Activated naive CD8-positive, alpha-beta T cell treated with anti-CD3 and anti-CD28 coated beads, Interleukin-2, amount 10 ng/mL, durations not matched to agents 7 days and 5 days (primary cell): Measurements from ENCODE around the gene SPACA6. TPM values are rescaled to one million over a fixed set of nuclear protein-coding genes. Genes with fewer than 3 reads are reported as not detected.
"Not testable (repeated sequence)": the region's sequence is repeated elsewhere in the genome, so short reads cannot be mapped to it uniquely, and the experiment has no call there.

ENCODE experiments used
- ATAC-seq: fragments of 150-1000 bp; cut with Tn5 transposase; one replicate; pipeline ENCODE4 v1.10.0; 2021; ENCODE audit warnings: low read depth, moderate library complexity
- POLR2A ChIA-PET: fragments of 350-600 bp; sonication (Branson Sonifier 250); formaldehyde crosslinking; loops from one replicate; lab custom pipeline; 2021; ENCODE audit warnings: antibody characterized with exemption; lab: Charles Lee
- DNase-seq: peaks from one replicate; pipeline ENCODE4 v3.0.0; 2021
- H3K27ac Mint-ChIP-seq: one replicate; pipeline ENCODE4 v1.8.0; 2022; ENCODE audit warnings: mild to moderate bottlenecking, mixed read lengths
- H3K27me3 Mint-ChIP-seq: one replicate; pipeline ENCODE4 v1.8.0; 2022; ENCODE audit warnings: mild to moderate bottlenecking, moderate library complexity, mixed read lengths
- H3K36me3 Mint-ChIP-seq: one replicate; pipeline ENCODE4 v1.8.0; 2021; ENCODE audit warnings: mild to moderate bottlenecking, mixed read lengths
- H3K4me1 Mint-ChIP-seq: one replicate; pipeline ENCODE4 v1.8.0; 2021; ENCODE audit warnings: mixed read lengths
- H3K4me3 Mint-ChIP-seq: one replicate; pipeline ENCODE4 v1.8.0; 2022; ENCODE audit warnings: mild to moderate bottlenecking, moderate library complexity, mixed read lengths
- H3K9me3 Mint-ChIP-seq: one replicate; pipeline ENCODE4 v1.8.0; 2021; ENCODE audit warnings: mixed read lengths
- total RNA-seq, 2 experiments: library from RNA; stranded (reverse); gene quantifications; one replicate each; pipeline ENCODE4 v1.2.3, GENCODE V29; 2021

The SPACA6 gene
- 1 to 10 TPM; 4.8 TPM for total RNA-seq

- Mint-ChIP-seq H3K4me3 (no peak within 1 kb of the TSS), H3K9me3 (no peaks in the 10 kb centered on the region), H3K4me1 (peaks cover 4% of the 10 kb centered on the region), H3K27me3 (peaks cover 10% of the 10 kb centered on the region), H3K27ac (no peak within 1 kb of the TSS), H3K36me3 (no peaks in the 10 kb centered on the region)
- ATAC-seq (no peak), DNase-seq (no peak)
- POLR2A ChIA-PET, result no interaction called here
Measured at GRCh38 chr19:51693260-51693659, at the start of gene SPACA6. TSS of gene SPACA6 (plus strand) at chr19:51693330. CDS start at chr19:51693527, 197 bp downstream.

DNA sequence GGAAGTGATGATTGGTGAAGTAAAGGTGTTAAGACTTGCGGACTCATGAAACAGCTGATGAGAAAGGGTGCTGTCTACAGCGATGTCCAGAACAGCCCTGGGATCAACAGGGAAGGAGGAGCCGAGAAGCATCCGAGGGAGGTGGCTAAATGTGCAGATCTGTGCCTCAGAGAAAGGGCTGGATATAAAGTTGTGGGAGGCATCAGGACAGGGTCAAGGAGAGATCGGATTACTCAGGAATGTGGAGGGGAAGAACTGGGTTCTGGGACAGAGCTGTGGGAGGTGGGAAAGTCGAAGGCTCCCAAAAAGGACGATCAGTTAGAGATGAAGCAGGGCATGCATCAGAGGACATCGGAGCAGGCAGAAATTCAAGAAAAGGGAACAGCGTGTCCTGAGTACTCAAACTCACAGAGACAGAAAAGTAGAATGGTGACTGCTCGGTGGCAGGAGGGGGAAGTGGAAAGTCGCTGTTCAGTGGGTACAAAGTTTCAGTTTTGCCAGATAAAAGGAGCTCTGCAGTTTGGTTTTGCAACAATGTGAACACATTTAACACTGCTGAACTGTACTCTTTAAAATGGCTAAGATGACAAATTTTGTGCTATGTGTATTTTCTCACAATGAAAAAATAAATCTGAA lies 48.4 kb upstream of the SPACA6 start:
- Mint-ChIP-seq H3K4me1 (peaks cover 3% of the 10 kb centered on the region), H3K27me3 (peaks cover 23% of the 10 kb centered on the region), H3K36me3 (no peaks in the 10 kb centered on the region), H3K4me3 (no peak overlapping the region), H3K27ac (no peak overlapping the region), H3K9me3 (no peaks in the 10 kb centered on the region)
- ATAC-seq (no peak), DNase-seq (no peak)
- POLR2A ChIA-PET, result no interaction called here

DNA sequence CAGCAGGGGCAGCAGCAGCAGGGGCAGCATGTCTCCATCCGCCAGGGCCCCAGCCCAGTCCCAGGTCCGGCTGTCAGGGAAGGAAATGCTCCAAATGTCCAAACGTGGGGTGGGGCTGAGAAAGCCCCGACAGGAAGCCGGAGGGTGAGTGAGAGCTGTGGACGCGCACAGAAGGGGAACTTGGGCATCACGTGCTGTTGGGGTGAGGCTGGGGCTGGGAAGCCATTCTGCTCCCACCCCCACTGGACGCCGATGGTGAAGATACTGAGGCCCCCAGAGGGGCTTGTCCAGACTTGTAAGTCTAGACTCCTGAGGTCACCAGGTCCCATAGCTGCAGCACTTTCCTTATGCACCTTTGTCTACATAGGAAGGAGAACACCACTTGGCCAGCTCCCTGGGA lies 46.4 kb upstream of the SPACA6 start, which contains the start of gene SIGLEC14:
Gene SIGLEC14, minus strand, starts transcription at position 96 of the 400 bp plus-strand sequence. Its CDS starts 66 bp downstream, at position 30.
- H3K9me3 Mint-ChIP-seq, ATAC-seq, POLR2A ChIA-PET, DNase-seq, H3K36me3 Mint-ChIP-seq, H3K27ac Mint-ChIP-seq, H3K4me1 Mint-ChIP-seq, H3K4me3 Mint-ChIP-seq: not testable (repeated sequence)
- H3K27me3 Mint-ChIP-seq, result peaks cover 21% of the 10 kb centered on the region

DNA sequence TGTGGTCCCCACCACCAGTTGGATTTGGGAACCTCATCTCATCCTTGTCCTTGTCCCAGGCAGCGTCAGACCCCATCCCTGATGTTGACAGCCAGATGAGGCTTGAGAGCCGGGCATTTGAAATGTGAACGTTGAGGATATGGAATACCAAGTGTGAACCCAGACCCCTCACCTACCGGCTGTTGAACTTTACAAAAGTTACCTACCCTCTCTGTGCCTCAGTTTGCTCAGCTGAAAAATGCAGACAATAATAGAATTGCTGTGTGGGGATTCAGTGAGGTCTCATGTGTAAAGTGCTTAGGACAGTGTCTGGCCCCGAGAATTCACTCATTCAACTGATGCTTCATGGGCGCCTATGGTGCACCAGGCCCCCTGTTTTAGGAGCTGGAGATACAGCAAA lies 45.8 kb upstream of the SPACA6 start:
- DNase-seq (no peak), ATAC-seq (no peak)
- H3K27me3 Mint-ChIP-seq, result peaks cover 20% of the 10 kb centered on the region
- peaks cover 3% of the 10 kb centered on the region for H3K4me1 Mint-ChIP-seq
- H3K9me3 Mint-ChIP-seq, result no peaks in the 10 kb centered on the region
- H3K27ac Mint-ChIP-seq, result no peak overlapping the region
- no peaks in the 10 kb centered on the region for H3K36me3 Mint-ChIP-seq
- POLR2A ChIA-PET, result no interaction called here
- H3K4me3 Mint-ChIP-seq, result no peak overlapping the region

GRCh38 chr19:51651216-51651846 lies 41.8 kb upstream of the SPACA6 start:
- no peak overlapping the region for H3K4me3 Mint-ChIP-seq
- no peaks in the 10 kb centered on the region for H3K4me1 Mint-ChIP-seq
- H3K27me3 Mint-ChIP-seq, result peaks cover 22% of the 10 kb centered on the region
- POLR2A ChIA-PET, result no interaction called here
- ATAC-seq (no peak), DNase-seq (no peak)
- H3K27ac Mint-ChIP-seq, result no peak overlapping the region
- H3K36me3 Mint-ChIP-seq, result no peaks in the 10 kb centered on the region
- no peaks in the 10 kb centered on the region for H3K9me3 Mint-ChIP-seq

GRCh38 chr19:51652266-51652665 lies 40.9 kb upstream of the SPACA6 start:
- H3K9me3 Mint-ChIP-seq, result no peaks in the 10 kb centered on the region
- H3K4me3 Mint-ChIP-seq, result no peak overlapping the region
- H3K36me3 Mint-ChIP-seq, result no peaks in the 10 kb centered on the region
- H3K27me3 Mint-ChIP-seq, result peaks cover 27% of the 10 kb centered on the region
- no peak for ATAC-seq
- no peak overlapping the region for H3K27ac Mint-ChIP-seq
- peaks cover 5% of the 10 kb centered on the region for H3K4me1 Mint-ChIP-seq
- DNase-seq, result no peak
- POLR2A ChIA-PET, result no interaction called here

- DNase-seq (no peak), ATAC-seq (no peak)
- POLR2A ChIA-PET, result no interaction called here
- H3K4me3 Mint-ChIP-seq, result no peak overlapping the region
- H3K27me3 Mint-ChIP-seq, result peaks cover 23% of the 10 kb centered on the region
- H3K27ac Mint-ChIP-seq, result no peak overlapping the region
- peaks cover 5% of the 10 kb centered on the region for H3K4me1 Mint-ChIP-seq
- no peaks in the 10 kb centered on the region for H3K9me3 Mint-ChIP-seq
- no peaks in the 10 kb centered on the region for H3K36me3 Mint-ChIP-seq
Measured at GRCh38 chr19:51653162-51653561, 40.0 kb upstream of the SPACA6 start.

- H3K4me3 Mint-ChIP-seq, result no peak overlapping the region
- ATAC-seq (no peak), DNase-seq (no peak)
- H3K9me3 Mint-ChIP-seq, result no peaks in the 10 kb centered on the region
- POLR2A ChIA-PET, result no interaction called here
- peaks cover 5% of the 10 kb centered on the region for H3K4me1 Mint-ChIP-seq
- H3K27me3 Mint-ChIP-seq, result peaks cover 25% of the 10 kb centered on the region
- H3K27ac Mint-ChIP-seq, result no peak overlapping the region
- H3K36me3 Mint-ChIP-seq, result no peaks in the 10 kb centered on the region
Measured at GRCh38 chr19:51654783-51655182, 38.3 kb upstream of the SPACA6 start.

- DNase-seq (peak; percentile 56), ATAC-seq (peak; percentile 50)
- no peak overlapping the region for H3K4me3 Mint-ChIP-seq
- H3K27ac Mint-ChIP-seq, result no peak overlapping the region
- peaks cover 2% of the 10 kb centered on the region for H3K9me3 Mint-ChIP-seq
- peaks cover 27% of the 10 kb centered on the region for H3K27me3 Mint-ChIP-seq
- no peaks in the 10 kb centered on the region for H3K36me3 Mint-ChIP-seq
- H3K4me1 Mint-ChIP-seq, result peaks cover 5% of the 10 kb centered on the region
- POLR2A ChIA-PET, result no interaction called here
Measured at GRCh38 chr19:51660975-51661600, 32.0 kb upstream of the SPACA6 start.

- Mint-ChIP-seq H3K4me1 (no peaks in the 10 kb centered on the region), H3K36me3 (no peaks in the 10 kb centered on the region), H3K27ac (no peak overlapping the region), H3K4me3 (no peak overlapping the region), H3K27me3 (peaks cover 28% of the 10 kb centered on the region), H3K9me3 (peaks cover 2% of the 10 kb centered on the region)
- ATAC-seq, result no peak
- POLR2A ChIA-PET, result no interaction called here
- DNase-seq, result no peak
Measured at GRCh38 chr19:51663650-51664049, 29.5 kb upstream of the SPACA6 start.

DNA sequence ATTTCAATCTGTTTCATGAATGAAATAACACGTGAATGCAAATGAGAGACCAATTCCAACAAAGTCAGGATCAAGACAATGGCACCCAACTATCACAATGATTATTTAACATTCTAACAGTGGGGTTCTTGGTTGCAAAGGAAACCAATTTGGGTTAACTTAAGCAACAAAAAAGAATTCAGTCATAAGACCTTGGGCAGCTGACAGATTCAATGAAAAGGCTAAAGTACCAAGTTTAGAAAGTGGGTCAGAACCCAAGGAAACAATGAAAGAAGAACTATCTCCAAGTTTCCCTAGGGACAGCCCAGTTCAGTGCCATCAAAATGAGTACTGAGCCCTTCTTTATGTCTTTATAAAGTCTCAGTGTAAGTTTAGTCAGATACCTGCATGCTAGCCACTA lies 29.0 kb upstream of the SPACA6 start:
- H3K9me3 Mint-ChIP-seq, result peaks cover 2% of the 10 kb centered on the region
- H3K4me3 Mint-ChIP-seq, result no peak overlapping the region
- DNase-seq (no peak), ATAC-seq (no peak)
- POLR2A ChIA-PET, result no interaction called here
- H3K4me1 Mint-ChIP-seq, result no peaks in the 10 kb centered on the region
- no peak overlapping the region for H3K27ac Mint-ChIP-seq
- peaks cover 28% of the 10 kb centered on the region for H3K27me3 Mint-ChIP-seq
- H3K36me3 Mint-ChIP-seq, result no peaks in the 10 kb centered on the region

DNA sequence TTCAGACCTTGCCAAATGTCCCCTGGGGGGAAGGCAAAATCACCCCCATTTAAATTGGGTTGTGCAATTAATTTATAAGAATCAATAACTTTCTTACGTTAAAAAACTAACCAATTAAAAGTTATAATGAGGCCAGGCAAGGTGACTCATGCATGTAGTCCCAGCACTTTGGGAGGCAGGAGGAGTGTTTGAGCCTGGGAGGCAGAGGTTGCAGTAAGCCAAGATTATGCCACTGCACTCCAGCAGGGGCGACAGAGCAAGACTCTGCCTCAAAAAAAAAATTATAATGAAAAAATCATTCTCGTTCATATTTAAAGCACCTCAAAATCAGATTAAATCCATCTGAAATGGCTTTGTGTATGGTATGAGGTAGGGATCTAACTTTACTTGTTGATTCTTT lies 28.1 kb upstream of the SPACA6 start:
- Mint-ChIP-seq H3K36me3 (no peaks in the 10 kb centered on the region), H3K27ac (no peak overlapping the region), H3K9me3 (peaks cover 2% of the 10 kb centered on the region), H3K27me3 (peaks cover 29% of the 10 kb centered on the region), H3K4me3 (no peak overlapping the region), H3K4me1 (no peaks in the 10 kb centered on the region)
- DNase-seq (no peak), ATAC-seq (no peak)
- POLR2A ChIA-PET, result no interaction called here

- Mint-ChIP-seq H3K27ac (no peak overlapping the region), H3K4me3 (no peak overlapping the region), H3K27me3 (peaks cover 25% of the 10 kb centered on the region), H3K9me3 (peaks cover 3% of the 10 kb centered on the region), H3K36me3 (no peaks in the 10 kb centered on the region), H3K4me1 (no peaks in the 10 kb centered on the region)
- POLR2A ChIA-PET, result no interaction called here
- ATAC-seq (no peak), DNase-seq (no peak)
Measured at GRCh38 chr19:51668216-51668615, 24.9 kb upstream of the SPACA6 start.
